H9 (cell line): ENCODE measurements around the gene GPR155. TPM values are rescaled to one million over a fixed set of nuclear protein-coding genes. Genes with fewer than 3 reads are reported as not detected.

Source experiments
- DNase-seq: peaks from one replicate; pipeline ENCODE4 v3.0.0-alpha.2; 2017
- H2AFZ ChIP-seq: one replicate; pipeline ENCODE4 v1.6.1; 2013; ENCODE audit warnings: mild to moderate bottlenecking, low read length, control low read depth, moderate library complexity
- H2AK5ac ChIP-seq: 2 replicates; pipeline ENCODE4 v1.6.1; 2013; ENCODE audit warnings: low read length, control low read depth, mixed read lengths; ENCODE audit not compliant: insufficient read length
- H2BK120ac ChIP-seq: one replicate; pipeline ENCODE4 v1.6.1; 2013; ENCODE audit warnings: low read depth, mild to moderate bottlenecking, low read length, control low read depth, inconsistent platforms; ENCODE audit not compliant: poor library complexity, severe bottlenecking
- H2BK12ac ChIP-seq: 2 replicates; pipeline ENCODE4 v1.6.1; 2013; ENCODE audit warnings: low read length, control low read depth, mixed read lengths, low read depth; ENCODE audit not compliant: insufficient read length
- H2BK15ac ChIP-seq: 2 replicates; pipeline ENCODE4 v1.6.1; 2013; ENCODE audit warnings: low read depth, low read length, control low read depth
- H2BK20ac ChIP-seq: one replicate; pipeline ENCODE4 v1.6.1; 2013; ENCODE audit warnings: low read depth, mild to moderate bottlenecking, low read length, control low read depth, inconsistent platforms; ENCODE audit not compliant: poor library complexity, severe bottlenecking
- H2BK5ac ChIP-seq: 2 replicates; pipeline ENCODE4 v1.6.1; 2013; ENCODE audit warnings: low read length, control low read depth, mixed read lengths; ENCODE audit not compliant: insufficient read length
- H3K14ac ChIP-seq: 2 replicates; pipeline ENCODE4 v1.6.1; 2013; ENCODE audit warnings: low read length, control low read depth; ENCODE audit not compliant: insufficient read depth
- H3K18ac ChIP-seq: 2 replicates; pipeline ENCODE4 v1.6.1; 2013; ENCODE audit warnings: low read depth, mild to moderate bottlenecking, mixed read lengths, low read length, control low read depth; ENCODE audit not compliant: insufficient read length
- H3K23ac ChIP-seq: 2 replicates; pipeline ENCODE4 v1.6.1; 2013; ENCODE audit warnings: low read length, control low read depth, mixed read lengths, low read depth; ENCODE audit not compliant: insufficient read length
- H3K23me2 ChIP-seq: 2 replicates; pipeline ENCODE4 v1.6.1; 2013; ENCODE audit warnings: low read depth, mild to moderate bottlenecking, mixed read lengths, low read length, control low read depth; ENCODE audit not compliant: insufficient read length, poor library complexity, severe bottlenecking
- H3K27ac ChIP-seq: 2 replicates; pipeline ENCODE4 v1.5.1; 2013; ENCODE audit warnings: low read length, control low read depth, mixed read lengths, low read depth; ENCODE audit not compliant: insufficient read length
- H3K27me3 ChIP-seq: 2 replicates; pipeline ENCODE4 v1.6.1; 2013; ENCODE audit warnings: low read length, control low read depth, inconsistent platforms; ENCODE audit not compliant: insufficient read depth
- H3K4ac ChIP-seq: 2 replicates; pipeline ENCODE4 v1.6.1; 2013; ENCODE audit warnings: low read depth, mild to moderate bottlenecking, control low read depth, inconsistent platforms, low read length, moderate library complexity
- H3K4me1 ChIP-seq: 2 replicates; pipeline ENCODE4 v1.6.1; 2013; ENCODE audit warnings: low read length, control low read depth, inconsistent platforms; ENCODE audit not compliant: insufficient read depth
- H3K4me2 ChIP-seq: 2 replicates; pipeline ENCODE4 v1.6.1; 2013; ENCODE audit warnings: low read length, control low read depth, mixed read lengths; ENCODE audit not compliant: insufficient read length, insufficient read depth
- H3K56ac ChIP-seq: 2 replicates; pipeline ENCODE4 v1.6.1; 2013; ENCODE audit warnings: low read depth, mild to moderate bottlenecking, mixed read lengths, low read length, control low read depth; ENCODE audit not compliant: insufficient read length
- H3K79me1 ChIP-seq: 2 replicates; pipeline ENCODE4 v1.6.1; 2013; ENCODE audit warnings: low read depth, mild to moderate bottlenecking, moderate library complexity, low read length, control low read depth, inconsistent platforms; ENCODE audit not compliant: insufficient read depth, poor library complexity, severe bottlenecking
- H3K79me2 ChIP-seq: 2 replicates; pipeline ENCODE4 v1.6.1; 2013; ENCODE audit warnings: low read length, control low read depth, inconsistent platforms; ENCODE audit not compliant: insufficient read depth
- H3K9ac ChIP-seq: 2 replicates; pipeline ENCODE4 v1.6.1; 2013; ENCODE audit warnings: low read length, control low read depth, mixed read lengths; ENCODE audit not compliant: insufficient read length; ENCODE audit errors: extremely low read depth
- H3K9me3 ChIP-seq: one replicate; pipeline ENCODE4 v1.6.1; 2013; ENCODE audit warnings: low read depth, low read length, inconsistent platforms; ENCODE audit not compliant: control insufficient read depth
- H3T11ph ChIP-seq: one replicate; pipeline ENCODE4 v1.6.1; 2013; ENCODE audit warnings: mild to moderate bottlenecking, low read length, control low read depth, inconsistent platforms
- H4K20me1 ChIP-seq: one replicate; pipeline ENCODE4 v1.6.1; 2013; ENCODE audit not compliant: control insufficient read depth, insufficient read length, insufficient read depth
- H4K5ac ChIP-seq: 2 replicates; pipeline ENCODE4 v1.6.1; 2013; ENCODE audit warnings: low read depth, mild to moderate bottlenecking, mixed read lengths, low read length, control low read depth; ENCODE audit not compliant: insufficient read length
- H4K8ac ChIP-seq: replicated peaks from 2 replicates; pipeline ENCODE4 v1.6.1; 2013; ENCODE audit warnings: low read length, control low read depth, mixed read lengths, low read depth; ENCODE audit not compliant: insufficient read length
- H4K91ac ChIP-seq: 2 replicates; pipeline ENCODE4 v1.6.1; 2013; ENCODE audit warnings: low read depth, mild to moderate bottlenecking, moderate library complexity, mixed read lengths, low read length, control low read depth; ENCODE audit not compliant: insufficient read length
- H3K27ac Mint-ChIP-seq, 3 experiments: 2 replicates in 2 of 3; 3 replicates in 1 of 3; pipeline ENCODE4 v1.8.0; 2020 to 2021; ENCODE audit warnings: mixed read lengths in 3 of 3, mild to moderate bottlenecking in 1 of 3, moderate library complexity in 1 of 3
- H3K27me3 Mint-ChIP-seq: 2 replicates; pipeline ENCODE4 v1.8.0; 2021; ENCODE audit warnings: low read depth, mild to moderate bottlenecking, moderate library complexity, mixed read lengths
- H3K36me3 Mint-ChIP-seq, 3 experiments: 2 replicates in 2 of 3; 3 replicates in 1 of 3; pipeline ENCODE4 v1.8.0; 2020 to 2021; ENCODE audit warnings: low read depth in 3 of 3, mixed read lengths in 3 of 3; ENCODE audit not compliant: insufficient read depth in 1 of 3
- H3K4me1 Mint-ChIP-seq, 2 experiments: 2 replicates each; pipeline ENCODE4 v1.8.0; 2020; ENCODE audit warnings: mixed read lengths in 2 of 2
- H3K4me3 Mint-ChIP-seq, 2 experiments: 2 replicates in 1 of 2; 3 replicates in 1 of 2; pipeline ENCODE4 v1.8.0; 2020 to 2021; ENCODE audit warnings: mild to moderate bottlenecking in 2 of 2, mixed read lengths in 2 of 2, moderate library complexity in 1 of 2
- H3K9me3 Mint-ChIP-seq, 2 experiments: 2 replicates in 1 of 2; 3 replicates in 1 of 2; pipeline ENCODE4 v1.8.0; 2020; ENCODE audit warnings: mild to moderate bottlenecking in 2 of 2, mixed read lengths in 2 of 2, moderate library complexity in 1 of 2
- CTCF ChIP-seq: fragments of 200-600 bp; sonication (generic); conservative IDR thresholded peaks from 3 replicates; pipeline ENCODE4 v1.8.0; 2021; ENCODE audit warnings: antibody characterized with exemption, mild to moderate bottlenecking
- WGBS: extraction: QIAGEN DNeasy Blood & Tissue Kit; methylation state at CpG from one replicate; pipeline ENCODE4 v1.1.7; 2013; ENCODE audit warnings: missing lambda C conversion rate, low lambda C conversion rate, mixed read lengths; ENCODE audit not compliant: insufficient read length; ENCODE audit errors: extremely low coverage; 5-methylcytosine and 5-hydroxymethylcytosine counted together
- total RNA-seq: library from RNA; stranded (reverse); gene quantifications from 2 replicates; pipeline ENCODE4 v1.2.1, GENCODE V29; 2021

The GPR155 gene
- total RNA-seq, 1 experiment from 2014 or later, result 0.35 TPM

- Mint-ChIP-seq H3K27me3 (peaks cover 14% of the 10 kb centered on the region), H3K4me3 (no peak overlapping the region), H3K36me3 (no peaks in the 10 kb centered on the region), H3K9me3 (no peaks in the 10 kb centered on the region), H3K4me1 (no peaks in the 10 kb centered on the region), H3K27ac (no peak overlapping the region)
- Histone ChIP-seq H2BK120ac (no peak overlapping the region), H3K23me2 (no peaks in the 10 kb centered on the region), H2BK20ac (no peak overlapping the region), H3K18ac (no peak overlapping the region), H3K56ac (no peak overlapping the region), H3K4me2 (no peak overlapping the region), H2BK5ac (no peak overlapping the region), H3K79me1 (no peaks in the 10 kb centered on the region), H2BK12ac (no peak overlapping the region), H3T11ph (no peak overlapping the region), H4K91ac (no peak overlapping the region), H4K20me1 (no peaks in the 10 kb centered on the region), H2AFZ (no peak overlapping the region), H2BK15ac (no peak overlapping the region), H3K14ac (no peak overlapping the region), H4K5ac (no peak overlapping the region), H3K9ac (no peak overlapping the region), H3K4me1 (no peaks in the 10 kb centered on the region), H2AK5ac (no peak overlapping the region), H3K23ac (no peak overlapping the region), H3K9me3 (no peaks in the 10 kb centered on the region), H3K27me3 (no peaks in the 10 kb centered on the region), H4K8ac (no peak overlapping the region), H3K4ac (no peak overlapping the region), H3K27ac (no peak overlapping the region), H3K79me2 (no peaks in the 10 kb centered on the region)
- WGBS, result no CpG with 5 or more reads among the region's 4 CpGs
- TF ChIP-seq CTCF, result peak; percentile 36; the same call in 1 of the 3 replicates
- peak; percentile 67 for DNase-seq
These were observed 21.5 kb downstream of the GPR155 start for GRCh38 chr2:174465327-174465726.
